Neural crest cell (in vitro differentiated cells): ENCODE data around the gene KIF26B. TPM values are rescaled to one million over a fixed set of nuclear protein-coding genes. Genes with fewer than 3 reads are reported as not detected.
A peak's percentile ranks its signal among the peaks of the same experiment; 100 is the strongest.

ENCODE experiments used
- DNase-seq: peaks from one replicate; pipeline ENCODE4 v3.0.0; 2021; ENCODE audit warnings: low read depth, mixed read lengths, low spot score
- H3K27ac Mint-ChIP-seq: one replicate; pipeline ENCODE4 v1.8.0; 2021; ENCODE audit warnings: mild to moderate bottlenecking, mixed read lengths; ENCODE audit not compliant: unreplicated experiment
- H3K27me3 Mint-ChIP-seq: 2 replicates; pipeline ENCODE4 v1.8.0; 2021; ENCODE audit warnings: low read depth, mild to moderate bottlenecking, mixed read lengths
- H3K36me3 Mint-ChIP-seq: 2 replicates; pipeline ENCODE4 v1.8.0; 2021; ENCODE audit warnings: low read depth, mild to moderate bottlenecking, mixed read lengths
- H3K4me1 Mint-ChIP-seq: 2 replicates; pipeline ENCODE4 v1.8.0; 2021; ENCODE audit warnings: mixed read lengths
- H3K4me3 Mint-ChIP-seq: one replicate; pipeline ENCODE4 v1.8.0; 2021; ENCODE audit warnings: mild to moderate bottlenecking, mixed read lengths
- H3K9me3 Mint-ChIP-seq: 2 replicates; pipeline ENCODE4 v1.8.0; 2021; ENCODE audit warnings: mixed read lengths
- CTCF ChIP-seq: fragments of 200-600 bp; sonication (generic); conservative IDR thresholded peaks from 2 replicates; pipeline ENCODE4 v1.5.0; 2021; ENCODE audit warnings: antibody characterized with exemption, mild to moderate bottlenecking
- total RNA-seq: library from RNA; stranded (reverse); gene quantifications from 2 replicates; pipeline ENCODE4 v1.2.1, GENCODE V29; 2021

The KIF26B gene
- total RNA-seq, 1 donor from 2014 or later: 6.2 TPM

DNA sequence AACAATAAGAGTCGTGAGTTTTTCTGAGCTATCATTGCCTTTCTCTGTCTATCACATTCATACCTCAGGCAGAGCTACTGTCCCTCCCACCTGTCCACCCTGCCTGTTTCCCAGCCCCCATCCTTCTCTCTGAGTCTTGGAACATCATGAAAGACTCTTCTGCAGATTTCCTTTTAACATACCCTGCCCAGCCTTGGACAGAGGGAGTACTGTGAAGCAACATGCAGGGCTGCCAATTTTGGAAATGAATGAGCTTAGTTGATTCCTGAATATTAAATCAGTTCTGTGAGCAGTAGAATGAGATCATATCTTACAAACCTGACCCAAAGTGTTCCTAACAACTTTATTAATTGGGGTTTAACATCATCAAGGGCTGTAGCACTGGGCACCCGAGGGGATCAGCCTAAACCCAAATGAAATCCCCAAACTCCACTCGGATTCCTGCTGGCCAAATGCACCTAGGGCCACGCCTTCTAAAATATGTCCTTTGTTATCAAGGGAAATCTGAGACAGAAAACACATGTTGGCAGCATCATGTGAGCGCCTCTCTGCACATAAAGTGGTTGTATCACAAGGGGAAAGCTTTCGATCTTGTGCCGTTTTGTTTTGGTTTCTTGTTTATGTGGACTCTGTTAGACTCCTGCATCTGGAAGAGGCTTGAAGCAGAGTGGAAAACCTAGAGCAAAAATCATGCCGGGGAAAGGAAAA, 357.6 kb downstream of the KIF26B start:
- Mint-ChIP-seq H3K36me3 (no peaks in the 10 kb centered on the region), H3K27me3 (peaks cover 7% of the 10 kb centered on the region), H3K4me3 (no peak overlapping the region), H3K27ac (no peak overlapping the region), H3K9me3 (no peaks in the 10 kb centered on the region), H3K4me1 (peaks cover 24% of the 10 kb centered on the region)
- no peak for DNase-seq
- TF ChIP-seq CTCF: no peak

- H3K36me3 Mint-ChIP-seq: no peaks in the 10 kb centered on the region
- DNase-seq: no peak
- no peak overlapping the region for H3K4me3 Mint-ChIP-seq
- H3K27ac Mint-ChIP-seq: no peak overlapping the region
- no peaks in the 10 kb centered on the region for H3K9me3 Mint-ChIP-seq
- TF ChIP-seq CTCF: peak; percentile 23
- H3K4me1 Mint-ChIP-seq: peaks cover 24% of the 10 kb centered on the region
- H3K27me3 Mint-ChIP-seq: peaks cover 7% of the 10 kb centered on the region
These were observed 358.3 kb downstream of the KIF26B start for GRCh38 chr1:245512980-245513578.

DNA sequence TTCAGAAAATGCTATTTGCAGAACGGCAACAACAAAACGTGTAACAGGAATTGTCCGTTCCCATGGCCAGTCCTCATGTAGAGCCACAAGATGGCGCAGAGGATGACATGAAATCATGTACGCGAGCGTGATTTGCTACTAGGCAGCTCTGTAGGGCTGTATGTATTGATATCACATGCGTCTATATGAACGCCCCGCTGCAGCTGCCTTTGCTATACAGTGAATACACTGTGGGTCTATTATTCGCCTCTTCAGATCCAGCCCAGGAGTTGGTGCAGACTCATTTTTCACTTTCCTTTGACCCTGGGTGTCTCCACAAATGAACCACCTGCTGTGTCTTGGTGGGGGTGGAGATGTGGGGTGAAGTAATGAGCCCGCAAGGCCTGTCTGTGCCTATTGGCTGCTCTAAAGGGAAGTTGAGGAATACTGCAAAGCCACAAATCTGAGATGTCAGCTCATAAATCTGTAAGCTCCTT, 361.5 kb downstream of the KIF26B start:
- TF ChIP-seq CTCF: no peak
- Mint-ChIP-seq H3K27me3 (peaks cover 3% of the 10 kb centered on the region), H3K4me1 (peaks cover 18% of the 10 kb centered on the region), H3K4me3 (no peak overlapping the region), H3K27ac (no peak overlapping the region), H3K9me3 (peaks cover 3% of the 10 kb centered on the region), H3K36me3 (no peaks in the 10 kb centered on the region)
- no peak for DNase-seq

- no peaks in the 10 kb centered on the region for H3K27me3 Mint-ChIP-seq
- TF ChIP-seq CTCF: no peak
- no peak overlapping the region for H3K4me3 Mint-ChIP-seq
- no peak overlapping the region for H3K27ac Mint-ChIP-seq
- no peaks in the 10 kb centered on the region for H3K36me3 Mint-ChIP-seq
- peaks cover 9% of the 10 kb centered on the region for H3K4me1 Mint-ChIP-seq
- DNase-seq: no peak
- H3K9me3 Mint-ChIP-seq: peaks cover 3% of the 10 kb centered on the region
These were observed 365.8 kb downstream of the KIF26B start for GRCh38 chr1:245520611-245521010.

- Mint-ChIP-seq H3K27me3 (no peaks in the 10 kb centered on the region), H3K36me3 (no peaks in the 10 kb centered on the region), H3K4me1 (peaks cover 6% of the 10 kb centered on the region), H3K9me3 (no peaks in the 10 kb centered on the region), H3K4me3 (no peak overlapping the region), H3K27ac (no peak overlapping the region)
- no peak for DNase-seq
- TF ChIP-seq CTCF: no peak
These were observed 371.4 kb downstream of the KIF26B start for GRCh38 chr1:245526141-245526540.
